SK-N-SH (cell line): ENCODE measurements around the gene CBLN4.

Experiments
- CTCF ChIP-seq: fragments of 200-600 bp; sonication (generic); IDR thresholded peaks from 2 replicates; pipeline ENCODE4 v1.6.1; 2017; ENCODE audit warnings: antibody characterized with exemption, mild to moderate bottlenecking, moderate library complexity
- FOXM1 ChIP-seq: IDR thresholded peaks from 2 replicates; pipeline ENCODE4 v1.4.0; 2012; ENCODE audit warnings: low read depth, mild to moderate bottlenecking
- POLR2AphosphoS5 ChIP-seq: IDR thresholded peaks from 2 replicates; pipeline ENCODE4 v1.6.1; 2012; ENCODE audit warnings: low read depth, low read length
- RCOR1 ChIP-seq: fragments of 150-350 bp; IDR thresholded peaks from 2 replicates; pipeline ENCODE4 v1.6.1; 2017; ENCODE audit warnings: antibody characterized with exemption, low read length
- TCF12 ChIP-seq: IDR thresholded peaks from 2 replicates; pipeline ENCODE4 v1.4.0; 2012
- TF ChIP-seq, protein P1 (sequence below): IDR thresholded peaks from 2 replicates; pipeline ENCODE4 v1.6.1; 2012; ENCODE audit warnings: mild to moderate bottlenecking, low read depth, low read length, moderate library complexity

DNA sequence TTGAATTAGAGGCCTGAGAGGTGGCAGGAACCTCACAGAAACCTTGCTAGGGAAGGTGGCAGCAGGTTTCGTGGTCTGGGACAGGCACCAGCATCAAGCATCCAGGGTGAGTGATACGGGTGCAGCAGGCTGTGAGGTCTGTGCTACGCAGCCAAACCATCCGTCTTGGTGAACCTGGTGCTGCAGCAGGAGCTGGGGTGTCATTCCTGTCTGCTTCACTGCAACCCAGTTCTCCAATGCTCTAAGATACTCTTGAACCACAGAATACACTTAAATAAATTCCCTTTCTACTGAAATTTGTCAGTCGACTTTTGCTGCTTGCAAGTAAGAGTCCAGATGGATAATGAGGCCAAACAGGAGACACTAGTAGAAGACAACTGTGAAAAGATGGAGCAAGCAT, 9.7 kb upstream of the CBLN4 start:
- TF ChIP-seq CTCF = no peak
- no peak for TF ChIP-seq TCF12
- TF ChIP-seq FOXM1 = no peak
- TF ChIP-seq RCOR1 = no peak
- TF ChIP-seq, protein P1, sequence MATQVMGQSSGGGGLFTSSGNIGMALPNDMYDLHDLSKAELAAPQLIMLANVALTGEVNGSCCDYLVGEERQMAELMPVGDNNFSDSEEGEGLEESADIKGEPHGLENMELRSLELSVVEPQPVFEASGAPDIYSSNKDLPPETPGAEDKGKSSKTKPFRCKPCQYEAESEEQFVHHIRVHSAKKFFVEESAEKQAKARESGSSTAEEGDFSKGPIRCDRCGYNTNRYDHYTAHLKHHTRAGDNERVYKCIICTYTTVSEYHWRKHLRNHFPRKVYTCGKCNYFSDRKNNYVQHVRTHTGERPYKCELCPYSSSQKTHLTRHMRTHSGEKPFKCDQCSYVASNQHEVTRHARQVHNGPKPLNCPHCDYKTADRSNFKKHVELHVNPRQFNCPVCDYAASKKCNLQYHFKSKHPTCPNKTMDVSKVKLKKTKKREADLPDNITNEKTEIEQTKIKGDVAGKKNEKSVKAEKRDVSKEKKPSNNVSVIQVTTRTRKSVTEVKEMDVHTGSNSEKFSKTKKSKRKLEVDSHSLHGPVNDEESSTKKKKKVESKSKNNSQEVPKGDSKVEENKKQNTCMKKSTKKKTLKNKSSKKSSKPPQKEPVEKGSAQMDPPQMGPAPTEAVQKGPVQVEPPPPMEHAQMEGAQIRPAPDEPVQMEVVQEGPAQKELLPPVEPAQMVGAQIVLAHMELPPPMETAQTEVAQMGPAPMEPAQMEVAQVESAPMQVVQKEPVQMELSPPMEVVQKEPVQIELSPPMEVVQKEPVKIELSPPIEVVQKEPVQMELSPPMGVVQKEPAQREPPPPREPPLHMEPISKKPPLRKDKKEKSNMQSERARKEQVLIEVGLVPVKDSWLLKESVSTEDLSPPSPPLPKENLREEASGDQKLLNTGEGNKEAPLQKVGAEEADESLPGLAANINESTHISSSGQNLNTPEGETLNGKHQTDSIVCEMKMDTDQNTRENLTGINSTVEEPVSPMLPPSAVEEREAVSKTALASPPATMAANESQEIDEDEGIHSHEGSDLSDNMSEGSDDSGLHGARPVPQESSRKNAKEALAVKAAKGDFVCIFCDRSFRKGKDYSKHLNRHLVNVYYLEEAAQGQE = no peak
- TF ChIP-seq POLR2AphosphoS5 = no peak
